CD8-positive, alpha-beta memory T cell (primary cell): ENCODE measurements around the gene SH3PXD2B. TPM values are rescaled to one million over a fixed set of nuclear protein-coding genes. Genes with fewer than 3 reads are reported as not detected.

Experiments used
- CTCF ChIA-PET: fragments of 350-600 bp; sonication (Branson Sonifier 250); formaldehyde crosslinking; loops from one replicate; lab custom pipeline; 2021; ENCODE audit warnings: antibody characterized with exemption; lab: Charles Lee
- POLR2A ChIA-PET: fragments of 350-600 bp; sonication (Branson Sonifier 250); formaldehyde crosslinking; loops from one replicate; lab custom pipeline; 2021; ENCODE audit warnings: antibody characterized with exemption; lab: Charles Lee
- DNase-seq, 5 donors: peaks; one replicate each; pipeline versions ENCODE4 v3.0.0 to v3.0.0-alpha.2; 2020 to 2022; ENCODE audit warnings: mixed read lengths in 1 of 5
- H3K27ac ChIP-seq: one replicate; pipeline ENCODE4 v1.7.0; 2013; ENCODE audit warnings: low read depth, mild to moderate bottlenecking, low read length, moderate library complexity
- H3K27me3 ChIP-seq: 2 replicates; pipeline ENCODE4 v1.7.0; 2013; ENCODE audit warnings: low read length, mild to moderate bottlenecking; ENCODE audit not compliant: insufficient read depth, poor library complexity, severe bottlenecking
- H3K36me3 ChIP-seq: 2 replicates; pipeline ENCODE4 v1.7.0; 2013; ENCODE audit warnings: mild to moderate bottlenecking, low read length, moderate library complexity; ENCODE audit not compliant: insufficient read depth
- H3K4me1 ChIP-seq: 2 replicates; pipeline ENCODE4 v1.7.0; 2013; ENCODE audit warnings: mild to moderate bottlenecking, low read length, moderate library complexity; ENCODE audit not compliant: insufficient read depth
- H3K4me3 ChIP-seq: 2 replicates; pipeline ENCODE4 v1.7.0; 2013; ENCODE audit warnings: mild to moderate bottlenecking, low read length
- H3K9me3 ChIP-seq: 2 replicates; pipeline ENCODE4 v1.7.0; 2013; ENCODE audit warnings: mild to moderate bottlenecking, low read length
- H3K27ac Mint-ChIP-seq, 8 donors: one replicate each; pipeline ENCODE4 v1.8.0; 2020 to 2021; ENCODE audit warnings: mixed read lengths in 8 of 8, mild to moderate bottlenecking in 6 of 8, inconsistent platforms in 3 of 8, moderate library complexity in 3 of 8
- H3K27me3 Mint-ChIP-seq, 2 donors: one replicate each; pipeline ENCODE4 v1.8.0; 2020 to 2021; ENCODE audit warnings: mixed read lengths in 2 of 2, mild to moderate bottlenecking in 1 of 2, moderate library complexity in 1 of 2
- H3K36me3 Mint-ChIP-seq, 3 donors: one replicate each; pipeline ENCODE4 v1.8.0; 2020 to 2021; ENCODE audit warnings: mixed read lengths in 3 of 3, inconsistent platforms in 1 of 3, mild to moderate bottlenecking in 1 of 3
- H3K4me1 Mint-ChIP-seq, 3 donors: one replicate each; pipeline ENCODE4 v1.8.0; 2020 to 2021; ENCODE audit warnings: mixed read lengths in 3 of 3, inconsistent platforms in 1 of 3, mild to moderate bottlenecking in 1 of 3
- H3K4me3 Mint-ChIP-seq, 7 donors: one replicate each; pipeline ENCODE4 v1.8.0; 2020 to 2021; ENCODE audit warnings: mixed read lengths in 7 of 7, mild to moderate bottlenecking in 6 of 7, moderate library complexity in 4 of 7, inconsistent platforms in 2 of 7
- H3K9me3 Mint-ChIP-seq, 5 donors: one replicate each; pipeline ENCODE4 v1.8.0; 2020 to 2022; ENCODE audit warnings: mixed read lengths in 5 of 5, mild to moderate bottlenecking in 3 of 5, moderate library complexity in 2 of 5, inconsistent platforms in 1 of 5
- polyA plus RNA-seq: library from polyadenylated mRNA; unstranded; fragments of 300-500 nt; fragmentation: Illumina TruSeq; gene quantifications from one replicate; pipeline ENCODE4 v1.2.3, GENCODE V29; 2021
- total RNA-seq, 2 experiments: library from RNA; stranded (reverse); gene quantifications; one replicate each; pipeline ENCODE4 v1.2.3, GENCODE V29; 2021

SH3PXD2B gene
- total and polyA plus RNA-seq, 3 experiments from 2014 or later, result 0.09 to 0.15 TPM; not detected in 1

DNA sequence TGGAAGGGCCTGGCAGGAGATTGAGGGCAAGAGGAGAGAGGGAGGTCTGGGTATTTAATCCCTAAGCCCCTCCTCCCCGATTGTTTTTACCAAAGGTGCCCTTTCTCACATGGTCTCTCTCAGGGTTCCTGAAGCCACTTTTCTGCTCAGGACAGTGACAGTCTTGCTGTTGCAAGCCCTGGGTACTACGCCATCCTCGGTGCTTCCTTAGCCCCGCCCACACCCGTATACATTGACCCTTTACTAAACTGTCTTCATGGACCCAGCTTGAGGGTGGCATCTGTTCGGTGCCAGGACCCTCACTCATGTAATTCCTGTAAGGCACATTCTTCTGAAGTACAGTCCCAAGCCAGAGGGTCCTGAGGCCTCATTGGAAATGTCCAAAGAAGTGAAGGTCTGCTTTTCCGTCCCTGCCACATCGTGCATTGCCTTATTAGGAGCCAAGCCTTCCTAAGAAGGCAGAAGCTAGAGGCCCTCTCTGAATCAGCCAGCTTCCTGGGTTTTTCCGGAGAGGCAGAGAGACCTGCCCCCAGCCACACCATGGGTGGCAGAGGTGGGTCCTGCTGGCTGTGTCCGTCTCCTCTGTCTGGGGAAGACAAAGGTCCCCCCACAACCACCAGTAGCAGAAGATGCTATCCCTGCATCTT, 1.9 kb upstream of the SH3PXD2B start:
- DNase-seq, result no peak
- Histone ChIP-seq H3K27me3 (peaks cover 23% of the 10 kb centered on the region), H3K4me3 (no peak overlapping the region), H3K27ac (no peak overlapping the region), H3K4me1 (peaks cover 4% of the 10 kb centered on the region), H3K9me3 (no peaks in the 10 kb centered on the region), H3K36me3 (no peaks in the 10 kb centered on the region)
- peak overlapping the region in 1 of 8 donors; percentile 77 for H3K27ac Mint-ChIP-seq
- peaks cover 13 to 16% (median 14%) of the 10 kb centered on the region in 3 donors for H3K4me1 Mint-ChIP-seq
- CTCF ChIA-PET, result no interaction called here
- H3K9me3 Mint-ChIP-seq, result peaks cover 0 to 3% (median 0%) of the 10 kb centered on the region in 5 donors
- peak overlapping the region in 6 of 7 donors; percentile 12 to 89 (median 56) for H3K4me3 Mint-ChIP-seq
- POLR2A ChIA-PET, result no interaction called here
- no peaks in the 10 kb centered on the region for H3K36me3 Mint-ChIP-seq
- H3K27me3 Mint-ChIP-seq, result peaks cover 30 to 72% of the 10 kb centered on the region in 2 donors

DNA sequence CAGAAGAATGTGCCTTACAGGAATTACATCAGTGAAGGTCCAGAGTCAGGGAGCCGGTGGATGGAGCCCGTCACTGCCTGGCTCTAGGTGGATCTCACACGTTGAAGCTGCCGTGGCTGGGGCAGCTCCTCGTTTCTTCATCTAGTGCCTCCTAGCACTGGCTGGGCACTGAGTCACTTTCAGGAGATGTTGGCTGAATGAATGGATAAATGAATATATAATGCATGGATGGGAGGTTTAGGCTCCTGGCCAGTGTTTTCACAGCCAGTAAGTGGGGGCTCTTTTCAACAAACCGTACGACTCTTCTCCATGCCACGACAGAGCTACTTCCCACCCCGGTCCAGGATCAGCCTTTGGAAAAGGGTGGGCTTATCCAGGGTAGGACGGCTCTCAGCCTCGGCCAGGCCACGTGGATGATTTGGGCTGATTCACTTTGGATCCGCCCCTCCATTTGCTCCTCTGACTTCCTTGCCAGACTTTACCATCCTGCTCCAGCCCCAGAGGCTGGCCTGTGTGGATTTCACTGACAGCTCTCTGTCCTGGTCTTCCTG, 1.3 kb upstream of the SH3PXD2B start:
- Mint-ChIP-seq H3K27me3 (peaks cover 30 to 73% of the 10 kb centered on the region in 2 donors), H3K9me3 (peaks cover 0 to 3% (median 0%) of the 10 kb centered on the region in 5 donors), H3K27ac (no peak overlapping the region), H3K36me3 (no peaks in the 10 kb centered on the region), H3K4me1 (peaks cover 13 to 14% (median 13%) of the 10 kb centered on the region in 3 donors), H3K4me3 (peak overlapping the region in 6 of 7 donors; percentile 34 to 89 (median 82))
- H3K36me3 ChIP-seq, result no peaks in the 10 kb centered on the region
- no peak overlapping the region for H3K27ac ChIP-seq
- ChIA-PET CTCF (no interaction called here), POLR2A (no interaction called here)
- H3K4me3 ChIP-seq, result no peak overlapping the region
- peaks cover 4% of the 10 kb centered on the region for H3K4me1 ChIP-seq
- no peak for DNase-seq
- H3K9me3 ChIP-seq, result no peaks in the 10 kb centered on the region
- peaks cover 23% of the 10 kb centered on the region for H3K27me3 ChIP-seq

DNA sequence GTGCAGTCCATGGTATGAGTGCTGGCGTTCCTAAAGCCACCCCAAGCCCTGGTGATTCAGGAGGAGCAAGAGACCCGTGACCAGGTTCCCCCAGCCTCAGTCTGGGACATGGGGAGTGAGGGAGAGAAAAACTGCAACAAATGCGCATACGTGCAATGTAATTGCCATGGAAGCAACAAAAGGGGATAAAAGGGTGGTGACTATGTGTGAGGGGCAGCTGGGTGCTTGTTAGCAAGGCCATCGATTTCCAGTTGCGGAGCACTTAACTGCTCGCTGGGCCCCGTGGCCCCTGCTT, 709 bp upstream of the SH3PXD2B start:
- no peak for DNase-seq
- Histone ChIP-seq H3K9me3 (no peaks in the 10 kb centered on the region), H3K4me3 (peak overlapping the region; percentile 22), H3K27me3 (peaks cover 23% of the 10 kb centered on the region), H3K4me1 (peaks cover 4% of the 10 kb centered on the region), H3K36me3 (no peaks in the 10 kb centered on the region), H3K27ac (no peak overlapping the region)
- Mint-ChIP-seq H3K4me1 (peaks cover 12 to 14% (median 13%) of the 10 kb centered on the region in 3 donors), H3K36me3 (no peaks in the 10 kb centered on the region), H3K4me3 (peak overlapping the region; percentile 68 to 93 (median 84)), H3K27ac (peak overlapping the region in 5 of 8 donors; percentile 11 to 89 (median 11)), H3K27me3 (peaks cover 30 to 70% of the 10 kb centered on the region in 2 donors), H3K9me3 (peaks cover 0 to 3% (median 0%) of the 10 kb centered on the region in 5 donors)
- ChIA-PET CTCF (no interaction called here), POLR2A (no interaction called here)

DNA sequence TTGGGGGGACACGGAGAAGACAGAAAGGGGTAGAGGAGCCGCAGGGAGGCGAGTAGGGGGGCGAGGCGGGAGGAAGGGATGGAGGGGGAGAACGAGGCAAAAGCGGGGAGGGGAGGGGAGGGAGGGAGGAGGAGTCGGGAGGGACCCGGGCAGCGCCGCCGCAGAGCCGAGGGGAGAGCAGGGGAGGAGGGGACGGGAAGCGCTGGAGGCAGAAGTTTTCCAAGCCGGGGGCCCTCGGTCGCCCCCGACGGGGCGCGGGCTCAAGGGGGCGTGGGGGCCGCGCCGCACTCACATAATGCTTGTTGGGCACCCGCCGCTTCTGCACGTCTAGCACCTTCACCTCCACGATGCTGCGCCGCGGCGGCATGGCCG, 353 bp downstream of the SH3PXD2B start:
- CTCF ChIA-PET, result no interaction called here
- H3K9me3 ChIP-seq, result no peaks in the 10 kb centered on the region
- POLR2A ChIA-PET, result interaction anchor here (0.6 kb wide), 1 partner anchor 229 kb away, joined by 3 read pairs; no protein-coding TSS in a partner anchor
- H3K27me3 ChIP-seq, result peaks cover 23% of the 10 kb centered on the region
- H3K4me1 ChIP-seq, result peaks cover 4% of the 10 kb centered on the region
- Mint-ChIP-seq H3K4me3 (peak overlapping the region in 6 of 7 donors; percentile 19 to 85 (median 74)), H3K27ac (peak overlapping the region in 1 of 8 donors; percentile 52), H3K4me1 (peaks cover 12 to 14% (median 13%) of the 10 kb centered on the region in 3 donors), H3K9me3 (peaks cover 0 to 3% (median 0%) of the 10 kb centered on the region in 5 donors), H3K36me3 (no peaks in the 10 kb centered on the region), H3K27me3 (peaks cover 30 to 68% of the 10 kb centered on the region in 2 donors)
- H3K4me3 ChIP-seq, result no peak overlapping the region
- H3K36me3 ChIP-seq, result no peaks in the 10 kb centered on the region
- DNase-seq, result no peak
- H3K27ac ChIP-seq, result no peak overlapping the region

DNA sequence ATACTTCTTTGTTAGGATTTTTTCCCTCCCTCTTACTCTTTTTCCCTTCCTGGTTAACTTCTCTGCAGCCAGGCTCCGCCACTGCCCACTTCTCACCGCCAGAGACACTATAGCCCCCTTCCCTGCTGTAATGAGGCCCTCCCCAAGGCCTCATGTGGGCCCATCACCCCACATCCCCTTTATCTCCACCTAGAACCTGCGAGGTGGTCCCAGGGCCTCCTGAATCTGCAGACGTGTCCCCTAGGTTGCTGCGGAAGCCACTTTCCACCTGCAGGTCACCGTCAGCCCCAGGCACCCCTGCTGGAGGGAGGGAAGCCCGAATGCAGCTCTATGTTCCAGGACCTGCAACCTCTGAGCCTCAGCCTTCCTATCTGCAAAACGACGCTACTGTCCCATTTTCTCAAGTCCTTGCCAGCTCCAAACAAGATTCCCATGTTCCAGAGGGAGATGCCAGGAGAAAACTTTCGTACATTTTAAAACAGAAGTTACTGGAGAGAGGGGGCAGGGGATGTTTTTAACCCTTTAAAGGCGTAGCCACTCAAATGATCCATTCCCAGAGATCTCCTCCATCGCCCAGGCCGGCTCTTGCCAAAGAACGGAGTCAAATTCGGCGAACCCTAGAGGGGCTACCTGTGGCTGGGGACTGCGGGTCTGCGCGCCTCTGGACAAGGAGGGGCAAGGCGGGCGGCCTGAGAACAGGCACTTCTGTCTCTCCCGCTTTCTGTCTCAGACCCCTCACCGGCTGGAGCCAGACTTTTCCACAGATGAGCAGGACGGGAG, 929 bp downstream of the SH3PXD2B start:
- no peaks in the 10 kb centered on the region for H3K36me3 Mint-ChIP-seq
- H3K27me3 Mint-ChIP-seq, result peaks cover 30 to 66% of the 10 kb centered on the region in 2 donors
- POLR2A ChIA-PET, result interaction anchor here (0.6 kb wide), 1 partner anchor 229 kb away, joined by 3 read pairs; no protein-coding TSS in a partner anchor
- peaks cover 4% of the 10 kb centered on the region for H3K4me1 ChIP-seq
- H3K9me3 Mint-ChIP-seq, result peaks cover 0 to 3% (median 0%) of the 10 kb centered on the region in 5 donors
- no peaks in the 10 kb centered on the region for H3K36me3 ChIP-seq
- no peaks in the 10 kb centered on the region for H3K9me3 ChIP-seq
- H3K4me3 ChIP-seq, result no peak overlapping the region
- CTCF ChIA-PET, result no interaction called here
- peaks cover 12 to 14% (median 13%) of the 10 kb centered on the region in 3 donors for H3K4me1 Mint-ChIP-seq
- peak overlapping the region; percentile 19 to 85 (median 73) for H3K4me3 Mint-ChIP-seq
- no peak overlapping the region for H3K27ac ChIP-seq
- no peak for DNase-seq
- peak overlapping the region in 1 of 8 donors; percentile 27 for H3K27ac Mint-ChIP-seq
- peaks cover 23% of the 10 kb centered on the region for H3K27me3 ChIP-seq

DNA sequence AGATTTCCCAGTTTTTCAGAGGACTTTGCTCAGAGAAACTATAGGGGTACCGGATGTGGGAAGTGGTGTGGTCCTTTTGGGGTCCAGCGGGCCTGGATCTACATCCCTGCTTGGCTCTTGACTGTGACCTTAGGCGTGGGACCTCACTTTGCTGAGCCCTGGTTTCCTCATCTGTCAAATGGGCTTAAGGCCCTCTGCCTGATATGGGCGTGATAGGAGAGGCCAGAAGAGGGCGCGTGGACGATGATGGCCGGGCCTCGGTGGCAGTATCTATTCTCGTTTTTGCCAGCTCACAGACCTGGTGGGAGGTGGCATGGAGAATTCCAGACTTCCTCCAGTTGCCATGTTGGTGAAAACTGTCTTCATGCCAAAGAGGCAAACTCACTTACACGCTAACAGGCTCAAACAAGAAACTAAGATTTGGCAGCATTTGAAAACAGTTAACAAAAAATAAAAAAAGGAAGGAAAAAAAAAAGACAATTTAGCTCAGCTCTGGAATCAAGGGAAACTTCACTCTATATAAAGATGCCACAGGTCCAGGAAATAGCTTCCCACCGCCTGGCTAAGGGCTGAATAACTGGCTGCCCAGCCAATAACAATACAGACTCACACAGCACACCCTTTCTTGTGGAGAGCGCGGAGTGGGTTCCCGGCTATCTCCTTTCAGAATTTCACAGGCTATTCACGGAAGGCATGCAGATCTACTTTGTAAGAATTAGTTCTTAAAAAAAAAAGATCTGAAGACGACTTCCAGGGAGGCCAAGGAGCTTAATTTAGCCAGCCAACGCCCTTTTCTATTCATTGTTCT, 1.7 kb downstream of the SH3PXD2B start:
- ChIA-PET POLR2A (no interaction called here), CTCF (interaction anchor here (1.1 to 3.3 kb wide), 3 partner anchors 9 to 31 kb away, joined by 3 to 15 read pairs (median 3); no protein-coding TSS in a partner anchor)
- peaks cover 12 to 14% (median 13%) of the 10 kb centered on the region in 3 donors for H3K4me1 Mint-ChIP-seq
- Histone ChIP-seq H3K4me3 (no peak overlapping the region), H3K27me3 (peaks cover 23% of the 10 kb centered on the region), H3K9me3 (no peaks in the 10 kb centered on the region), H3K27ac (no peak overlapping the region), H3K4me1 (peaks cover 4% of the 10 kb centered on the region), H3K36me3 (no peaks in the 10 kb centered on the region)
- H3K36me3 Mint-ChIP-seq, result no peaks in the 10 kb centered on the region
- peaks cover 0 to 3% (median 0%) of the 10 kb centered on the region in 5 donors for H3K9me3 Mint-ChIP-seq
- H3K27me3 Mint-ChIP-seq, result peaks cover 30 to 66% of the 10 kb centered on the region in 2 donors
- peak overlapping the region; percentile 19 to 83 (median 73) for H3K4me3 Mint-ChIP-seq
- no peak for DNase-seq
- no peak overlapping the region for H3K27ac Mint-ChIP-seq

DNA sequence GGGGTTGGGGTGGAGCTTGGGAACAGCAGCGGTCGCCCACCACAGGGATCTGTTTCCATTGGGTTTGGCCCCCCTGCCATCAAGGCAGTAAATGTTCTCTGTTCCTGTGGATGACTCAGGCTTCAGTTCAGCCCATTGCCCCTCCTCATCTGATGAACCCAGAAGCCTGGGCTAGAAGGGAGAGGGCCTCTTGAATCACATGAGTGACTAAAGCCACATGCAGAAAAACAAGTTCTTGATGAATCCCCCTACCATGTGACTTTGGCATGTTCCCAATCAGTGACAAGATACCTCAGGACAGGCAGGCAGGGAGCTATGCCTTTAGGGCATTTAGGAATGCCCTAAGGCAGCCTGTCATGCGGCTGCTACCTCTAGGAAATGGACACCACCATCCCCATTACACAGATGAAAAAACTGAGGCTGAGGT, 2.5 kb downstream of the SH3PXD2B start:
- ChIA-PET POLR2A (no interaction called here), CTCF (interaction anchor here (1.1 to 3.3 kb wide), 8 partner anchors 8 to 480 kb away, joined by 3 to 15 read pairs (median 4); no protein-coding TSS in a partner anchor)
- DNase-seq, result no peak

More for the DNA sequence above, 2.5 kb downstream of the SH3PXD2B start:
- H3K4me1 ChIP-seq, result peaks cover 4% of the 10 kb centered on the region
- H3K4me1 Mint-ChIP-seq, result peaks cover 12 to 14% (median 13%) of the 10 kb centered on the region in 3 donors
- H3K4me3 ChIP-seq, result no peak overlapping the region
- H3K36me3 Mint-ChIP-seq, result no peaks in the 10 kb centered on the region
- peak overlapping the region in 1 of 7 donors; percentile 2 for H3K4me3 Mint-ChIP-seq
- no peak overlapping the region for H3K27ac Mint-ChIP-seq
- peaks cover 0 to 3% (median 0%) of the 10 kb centered on the region in 5 donors for H3K9me3 Mint-ChIP-seq
- H3K27me3 ChIP-seq, result peaks cover 23% of the 10 kb centered on the region
- H3K27me3 Mint-ChIP-seq, result peaks cover 28 to 66% of the 10 kb centered on the region in 2 donors
- H3K27ac ChIP-seq, result no peak overlapping the region
- no peaks in the 10 kb centered on the region for H3K9me3 ChIP-seq
- no peaks in the 10 kb centered on the region for H3K36me3 ChIP-seq
